HK-2 (cell line): ENCODE data around the gene DGKZ.
A peak's percentile ranks its signal among the peaks of the same experiment; 100 is the strongest.
"Not testable (repeated sequence)": the region's sequence is repeated elsewhere in the genome, so short reads cannot be mapped to it uniquely, and the experiment has no call there.

Source experiments
- DNase-seq: peaks from one replicate; pipeline ENCODE4 v3.0.0-alpha.2; 2018; ENCODE audit not compliant: unreplicated experiment

The DGKZ gene, protein sequence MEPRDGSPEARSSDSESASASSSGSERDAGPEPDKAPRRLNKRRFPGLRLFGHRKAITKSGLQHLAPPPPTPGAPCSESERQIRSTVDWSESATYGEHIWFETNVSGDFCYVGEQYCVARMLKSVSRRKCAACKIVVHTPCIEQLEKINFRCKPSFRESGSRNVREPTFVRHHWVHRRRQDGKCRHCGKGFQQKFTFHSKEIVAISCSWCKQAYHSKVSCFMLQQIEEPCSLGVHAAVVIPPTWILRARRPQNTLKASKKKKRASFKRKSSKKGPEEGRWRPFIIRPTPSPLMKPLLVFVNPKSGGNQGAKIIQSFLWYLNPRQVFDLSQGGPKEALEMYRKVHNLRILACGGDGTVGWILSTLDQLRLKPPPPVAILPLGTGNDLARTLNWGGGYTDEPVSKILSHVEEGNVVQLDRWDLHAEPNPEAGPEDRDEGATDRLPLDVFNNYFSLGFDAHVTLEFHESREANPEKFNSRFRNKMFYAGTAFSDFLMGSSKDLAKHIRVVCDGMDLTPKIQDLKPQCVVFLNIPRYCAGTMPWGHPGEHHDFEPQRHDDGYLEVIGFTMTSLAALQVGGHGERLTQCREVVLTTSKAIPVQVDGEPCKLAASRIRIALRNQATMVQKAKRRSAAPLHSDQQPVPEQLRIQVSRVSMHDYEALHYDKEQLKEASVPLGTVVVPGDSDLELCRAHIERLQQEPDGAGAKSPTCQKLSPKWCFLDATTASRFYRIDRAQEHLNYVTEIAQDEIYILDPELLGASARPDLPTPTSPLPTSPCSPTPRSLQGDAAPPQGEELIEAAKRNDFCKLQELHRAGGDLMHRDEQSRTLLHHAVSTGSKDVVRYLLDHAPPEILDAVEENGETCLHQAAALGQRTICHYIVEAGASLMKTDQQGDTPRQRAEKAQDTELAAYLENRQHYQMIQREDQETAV

DNA sequence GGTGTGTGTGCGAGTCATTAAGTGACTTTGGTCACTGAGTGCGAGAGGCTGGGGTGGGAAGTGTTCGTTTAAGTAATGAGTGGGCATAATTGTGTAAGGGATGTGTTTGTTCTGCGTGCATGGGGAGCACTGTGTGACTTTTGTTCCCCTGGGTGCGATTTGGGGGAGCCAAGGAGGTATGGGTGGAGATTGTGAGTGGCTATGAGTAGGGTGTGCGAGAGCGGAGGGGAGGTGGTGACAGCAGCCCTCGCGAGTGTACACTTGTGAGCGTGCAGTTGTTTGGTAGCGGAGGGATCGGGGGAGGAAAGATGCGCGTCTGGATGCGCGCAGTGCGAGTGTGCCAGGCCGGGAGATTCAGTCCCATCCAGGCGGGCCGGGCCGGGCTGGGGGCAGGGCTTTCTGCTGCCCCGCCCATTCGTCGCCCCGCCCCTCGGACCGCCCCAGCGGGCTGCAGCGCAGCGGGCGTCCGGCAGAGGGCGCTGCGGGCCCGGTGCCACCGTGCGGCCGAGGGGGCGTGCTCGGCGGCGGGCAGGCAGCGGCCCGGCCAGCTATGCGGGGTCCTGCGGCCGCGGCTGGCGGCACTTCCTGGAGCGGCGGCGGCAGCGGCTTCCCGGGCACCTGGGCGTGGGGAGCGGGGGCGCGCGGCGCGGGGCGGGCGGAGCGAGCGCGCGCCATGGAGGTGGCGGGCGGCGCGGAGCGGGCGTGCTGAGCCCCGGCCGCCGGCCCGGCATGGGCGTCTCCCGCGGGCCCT, at the start of gene DGKZ:
Gene DGKZ, plus strand, starts transcription at position 578 of the 751 bp plus-strand sequence. CDS start 197 bp downstream, outside the sequence.
- DNase-seq: peak; percentile 84

DNA sequence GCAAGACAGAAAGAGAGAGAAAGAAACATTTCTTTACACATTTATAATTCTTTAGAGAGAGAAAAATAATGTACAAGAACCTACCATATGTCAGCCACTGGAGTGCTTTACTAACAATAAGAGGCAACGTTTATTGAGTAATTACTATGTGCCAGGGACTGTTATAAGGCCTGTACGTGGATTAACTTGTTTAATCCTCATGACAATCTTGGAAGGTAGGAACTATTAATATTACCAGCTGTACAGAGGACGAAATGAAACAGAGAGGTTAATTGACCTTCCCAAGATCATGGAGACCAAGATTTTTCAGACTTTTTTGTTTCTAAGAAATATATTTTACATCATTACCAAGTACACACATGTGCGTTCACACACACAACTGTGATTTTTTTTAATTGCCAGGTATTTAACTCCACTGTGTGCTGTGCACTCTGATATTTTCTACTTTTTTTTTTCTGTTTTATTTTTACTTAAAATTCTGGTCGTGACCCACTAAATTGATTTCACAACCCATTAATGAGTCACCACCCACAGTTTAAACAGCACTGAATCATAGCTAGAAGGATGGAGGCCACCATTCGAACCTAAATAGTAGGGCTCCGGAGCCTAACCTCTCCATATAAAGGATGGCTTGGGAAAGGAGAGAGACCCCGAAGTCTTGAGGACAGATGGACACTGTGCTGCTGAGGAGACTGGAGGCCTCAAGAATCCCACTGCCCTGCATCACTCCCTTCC, 48.4 kb upstream of the DGKZ start:
- DNase-seq: no peak

DNA sequence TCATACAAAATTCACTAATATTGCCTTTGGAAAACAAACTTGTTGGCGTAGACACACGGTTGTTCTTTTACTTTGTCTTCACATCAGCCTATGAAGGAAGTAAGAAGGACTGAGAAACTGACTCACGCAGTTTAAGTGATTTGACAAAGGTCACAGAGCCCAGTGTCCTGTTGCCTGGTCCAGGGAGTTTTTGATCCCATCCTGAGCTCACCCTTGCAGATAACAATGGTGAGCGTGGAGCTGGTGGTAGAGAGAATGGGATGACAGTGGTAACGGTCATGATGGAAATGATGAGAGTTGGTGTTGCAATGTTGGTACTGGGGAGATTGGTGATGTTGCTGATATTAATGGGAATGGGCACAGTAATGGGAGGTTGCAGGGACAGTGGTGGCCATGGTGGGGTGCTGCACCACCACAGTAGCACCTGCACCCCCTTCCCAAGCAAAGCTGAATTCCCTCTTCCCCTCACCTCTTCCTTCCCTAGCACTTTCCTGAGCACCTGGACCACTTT, 47.8 kb upstream of the DGKZ start:
- DNase-seq: no peak

DNA sequence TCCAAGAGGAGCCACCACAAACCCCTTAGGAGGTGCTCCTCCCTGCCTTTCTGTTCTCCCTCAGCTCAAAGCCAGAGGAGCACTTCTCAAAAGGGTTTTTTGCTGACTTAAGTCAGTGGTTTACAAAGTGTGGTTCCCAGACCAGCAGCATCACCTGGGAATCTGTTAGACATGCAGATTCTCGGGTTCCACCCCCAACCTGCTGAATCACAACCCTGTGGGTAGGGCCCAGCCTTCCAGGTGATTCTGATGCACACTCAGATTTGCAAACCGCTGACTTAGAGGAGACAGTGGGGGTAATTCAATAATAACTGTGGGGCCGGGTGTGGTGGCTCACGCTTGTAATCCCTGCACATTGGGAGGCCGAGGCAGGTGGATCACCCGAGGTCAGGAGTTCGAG, 47.0 kb upstream of the DGKZ start:
- no peak for DNase-seq

DNA sequence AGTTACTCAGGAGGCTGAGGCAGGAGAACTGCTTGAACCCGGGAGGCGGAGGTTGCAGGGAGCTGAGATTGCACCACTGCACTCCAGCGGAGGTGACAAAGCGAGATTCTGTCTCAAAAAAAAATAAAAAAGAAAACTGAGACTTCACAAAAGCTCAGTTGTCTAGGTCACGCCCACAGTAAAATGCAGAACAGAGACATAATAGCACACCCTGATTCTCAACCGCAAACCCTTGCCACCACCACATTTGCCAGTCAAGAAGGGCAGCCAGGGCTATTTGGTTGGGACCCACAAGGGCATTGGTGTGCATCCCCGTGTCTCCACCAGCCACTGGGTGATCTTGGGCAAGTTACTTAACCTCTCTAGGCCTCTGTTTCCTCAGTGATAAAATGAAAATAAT, 44.4 kb upstream of the DGKZ start:
- DNase-seq: no peak

DNA sequence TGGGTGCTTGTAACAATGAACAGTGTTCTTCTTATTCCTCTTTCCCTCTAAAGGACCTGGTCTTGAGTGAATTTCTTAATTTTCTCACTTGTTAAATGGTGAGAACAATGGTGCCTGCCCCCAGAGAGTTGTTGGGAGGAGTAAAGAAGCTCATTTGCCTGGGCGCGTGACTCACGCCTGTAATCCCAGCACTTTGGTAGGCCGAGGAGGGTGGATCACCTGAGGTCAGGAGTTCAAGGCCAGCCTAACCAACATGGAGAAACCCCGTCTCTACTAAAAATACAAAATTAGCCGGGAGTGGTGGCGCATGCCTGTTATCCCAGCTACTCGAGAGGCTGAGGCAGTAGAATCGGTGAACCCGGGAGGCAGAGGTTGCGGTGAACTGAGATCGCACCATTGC, 43.2 kb upstream of the DGKZ start:
- not testable (repeated sequence) for DNase-seq

DNA sequence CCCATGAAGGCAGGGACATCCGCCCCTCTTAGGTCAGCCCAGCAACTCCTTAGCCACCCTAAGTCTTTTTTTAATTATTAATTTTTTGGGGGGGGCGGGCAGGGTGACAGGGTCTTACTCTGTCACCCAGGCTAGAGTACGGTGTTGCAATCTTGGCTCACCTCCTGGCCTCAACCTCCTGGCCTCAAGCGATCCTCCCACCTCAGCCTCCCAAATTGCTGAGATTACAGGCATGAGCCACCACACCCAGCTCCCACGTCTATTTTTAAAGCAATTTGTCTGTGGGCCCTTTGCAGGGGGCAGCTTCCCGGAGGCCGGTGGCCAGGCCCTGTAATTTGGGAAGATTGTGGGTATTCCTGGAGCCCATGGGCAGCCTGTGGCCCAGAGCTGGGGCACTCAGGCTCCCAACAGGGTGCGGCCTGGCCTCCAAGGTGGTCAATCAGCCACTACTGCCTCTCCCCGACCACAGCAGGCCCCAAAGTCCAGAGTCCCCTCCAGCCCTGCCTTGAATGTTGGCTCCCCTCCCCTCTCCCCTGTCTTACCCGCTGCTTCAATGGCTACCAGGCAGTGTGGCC, 42.6 kb upstream of the DGKZ start:
- no peak for DNase-seq

DNA sequence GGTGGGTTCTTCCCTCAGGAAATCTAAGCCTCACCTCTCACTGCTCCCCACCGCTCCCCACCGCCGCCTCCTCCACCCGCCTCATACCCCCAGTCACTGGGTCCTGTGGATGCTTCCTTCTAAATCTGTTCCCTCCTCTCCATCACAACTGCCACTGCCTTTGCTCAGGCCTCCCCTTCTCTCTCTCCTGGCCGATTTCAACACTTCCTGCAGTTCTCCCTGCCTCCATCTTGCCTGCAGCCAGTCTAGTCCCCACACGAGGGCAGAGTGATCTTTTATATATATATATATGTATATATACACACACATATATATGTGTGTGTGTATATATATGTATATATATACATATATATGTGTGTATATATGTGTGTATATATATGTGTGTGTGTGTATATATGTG, 42.0 kb upstream of the DGKZ start:
- no peak for DNase-seq

DNA sequence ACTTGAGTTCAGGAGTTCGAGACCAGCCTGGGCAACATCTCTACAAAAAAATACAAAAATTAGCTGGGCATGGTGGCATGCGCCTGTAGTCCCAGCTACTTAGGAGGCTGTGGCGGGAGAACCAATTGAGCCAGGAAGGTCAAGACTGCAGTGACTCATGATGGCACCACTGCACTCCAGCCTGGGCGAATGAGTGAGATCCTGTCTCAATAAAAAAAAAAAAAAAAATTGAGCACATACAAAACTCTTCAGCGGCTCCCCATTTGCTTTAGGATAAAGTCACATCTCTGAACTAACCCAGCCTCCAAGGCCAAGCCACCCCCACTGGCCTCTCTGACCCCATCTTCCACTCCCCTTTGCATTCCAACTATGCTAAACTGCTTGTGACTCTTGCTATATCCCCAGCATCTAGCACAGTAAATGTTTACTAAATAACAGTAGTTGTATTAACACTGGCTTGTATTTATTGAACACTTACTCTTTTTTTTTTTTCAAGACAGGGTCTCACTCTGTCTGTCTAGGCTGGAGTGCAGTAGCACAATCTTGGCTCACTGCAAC, 40.9 kb upstream of the DGKZ start:
- DNase-seq: no peak

DNA sequence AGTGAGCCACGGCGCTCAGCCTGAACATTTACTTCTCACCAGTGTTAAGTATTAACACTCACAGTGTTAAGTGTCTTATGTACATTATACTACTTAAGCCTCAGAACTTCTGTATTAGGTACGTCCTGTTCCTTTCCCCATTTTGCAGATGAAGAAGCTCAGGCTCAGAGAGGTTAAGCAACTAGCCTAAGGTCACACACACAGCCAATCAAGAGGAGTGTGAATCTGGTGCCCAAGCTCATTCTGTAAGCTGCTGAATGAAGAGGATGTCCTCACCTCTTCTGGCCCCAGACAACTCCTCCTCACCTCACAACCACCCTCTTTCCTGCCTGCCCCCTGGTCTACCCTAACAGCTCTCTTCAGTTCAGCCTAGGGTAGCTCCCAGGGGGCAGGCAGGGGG, 39.9 kb upstream of the DGKZ start:
- no peak for DNase-seq

DNA sequence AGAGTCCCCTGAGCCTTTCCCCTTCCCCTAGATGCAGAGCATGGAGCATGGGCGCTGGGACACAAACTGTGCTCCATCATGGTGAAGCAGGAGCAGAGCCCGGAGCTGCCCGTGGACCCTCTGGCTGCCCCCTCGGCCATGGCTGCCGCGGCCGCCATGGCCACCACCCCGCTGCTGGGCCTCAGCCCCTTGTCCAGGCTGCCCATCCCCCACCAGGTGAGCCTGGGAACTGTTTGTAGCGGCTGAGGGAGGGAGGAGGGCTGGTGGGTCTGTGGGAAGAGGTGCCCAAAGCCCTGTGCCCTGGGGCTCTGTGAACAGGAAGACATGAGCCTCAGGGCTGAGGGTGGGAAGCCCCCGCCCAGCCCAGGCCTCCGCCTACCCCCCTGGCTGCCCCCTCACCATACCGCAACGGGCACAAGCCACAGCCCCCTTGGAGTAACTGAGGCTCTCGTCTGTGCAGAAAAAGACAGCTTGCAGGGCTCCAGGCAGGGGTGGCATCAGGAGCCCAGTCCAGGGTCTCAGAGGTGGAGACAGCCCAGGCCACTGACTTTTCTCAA, 39.4 kb upstream of the DGKZ start:
- no peak for DNase-seq

DNA sequence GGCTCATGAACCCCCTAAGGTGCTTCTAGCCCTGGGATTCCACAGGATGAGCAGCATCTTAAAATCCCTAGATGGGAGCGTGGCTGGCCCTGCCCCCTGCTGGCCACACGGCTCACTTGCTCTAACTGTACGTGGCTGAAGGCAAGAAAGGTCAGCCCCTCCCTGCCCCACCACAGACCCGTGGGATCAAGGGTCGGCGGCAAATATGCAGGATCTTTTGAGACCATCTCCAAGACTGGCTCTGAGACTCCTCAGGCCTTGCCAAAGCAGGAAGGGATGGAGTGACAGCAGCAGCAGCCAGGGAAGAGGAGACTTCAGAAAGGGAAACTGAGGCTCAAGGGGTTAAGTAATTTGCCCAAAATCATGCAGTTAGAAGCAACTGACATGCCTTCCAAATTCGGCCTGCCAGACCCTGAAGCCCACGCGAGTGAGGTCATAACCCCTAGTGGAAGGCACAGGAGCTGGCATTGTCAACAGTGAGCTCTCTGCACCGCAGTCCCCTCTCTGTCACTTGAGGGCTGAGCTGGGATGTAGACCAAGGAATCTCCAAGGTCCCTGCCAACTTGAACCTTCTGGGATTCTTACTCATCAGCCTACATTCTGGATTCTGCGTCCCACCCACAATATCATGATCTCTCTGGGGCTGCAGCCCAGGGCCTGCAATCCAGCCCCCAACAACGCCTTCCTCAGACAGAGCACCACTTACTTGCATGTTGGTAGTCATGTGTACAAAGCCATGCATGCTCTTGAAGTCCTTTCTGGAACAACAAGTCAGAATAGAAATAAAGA, 38.4 kb upstream of the DGKZ start:
- peak; percentile 61 for DNase-seq

DNA sequence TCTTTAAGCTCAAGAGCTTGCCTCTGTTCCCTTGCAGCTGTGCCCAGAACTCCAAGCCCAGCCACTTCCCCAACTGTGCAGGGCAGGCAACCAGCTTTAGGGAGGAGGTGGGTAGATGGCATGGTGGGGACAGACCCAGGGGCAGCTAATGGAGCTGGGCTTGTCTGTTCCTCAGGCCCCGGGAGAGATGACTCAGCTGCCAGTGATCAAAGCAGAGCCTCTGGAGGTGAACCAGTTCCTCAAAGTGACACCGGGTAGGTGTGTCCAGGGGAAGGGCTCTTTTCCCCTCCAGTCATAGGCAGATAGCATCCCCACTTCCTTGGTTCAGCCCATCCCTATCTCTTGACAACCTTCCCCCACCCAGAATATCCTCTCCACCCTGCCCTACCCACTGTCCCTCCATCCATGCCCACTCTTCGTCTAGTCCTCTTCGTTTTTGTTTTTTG, 37.4 kb upstream of the DGKZ start:
- no peak for DNase-seq

DNA sequence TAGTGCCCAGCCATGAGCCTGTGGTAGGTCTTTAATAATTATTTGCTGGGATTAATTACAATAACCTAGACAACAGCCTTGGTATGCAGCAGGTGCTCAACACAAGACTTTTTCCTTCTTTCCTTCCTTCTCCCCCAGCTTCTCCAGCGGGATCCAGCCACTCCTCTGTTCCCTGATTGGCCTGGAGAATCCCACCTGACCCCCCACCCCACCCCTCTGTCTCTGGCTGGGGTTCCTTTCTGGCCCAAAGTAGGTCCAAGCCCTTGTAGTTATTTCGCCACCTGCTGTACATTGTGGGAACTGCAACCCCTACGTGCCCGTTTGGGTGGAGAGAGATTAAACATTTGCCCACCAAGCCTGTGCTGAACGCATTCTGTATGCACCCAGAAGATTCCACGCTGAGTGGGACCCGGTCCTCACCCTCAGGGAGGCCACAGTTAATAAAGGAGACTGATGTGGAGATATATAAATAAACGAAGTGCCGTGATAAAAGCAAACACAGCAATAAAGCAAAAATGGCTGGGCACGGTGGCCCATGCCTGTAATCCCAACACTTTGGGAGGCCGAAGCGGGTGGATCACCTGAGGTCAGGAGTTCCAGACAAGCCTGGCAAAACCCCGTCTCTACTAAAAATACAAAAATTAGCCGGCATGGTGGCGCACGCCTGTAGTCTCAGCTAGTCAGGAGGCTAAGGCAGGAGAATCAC, 32.1 kb upstream of the DGKZ start:
- peak; percentile 70 for DNase-seq

DNA sequence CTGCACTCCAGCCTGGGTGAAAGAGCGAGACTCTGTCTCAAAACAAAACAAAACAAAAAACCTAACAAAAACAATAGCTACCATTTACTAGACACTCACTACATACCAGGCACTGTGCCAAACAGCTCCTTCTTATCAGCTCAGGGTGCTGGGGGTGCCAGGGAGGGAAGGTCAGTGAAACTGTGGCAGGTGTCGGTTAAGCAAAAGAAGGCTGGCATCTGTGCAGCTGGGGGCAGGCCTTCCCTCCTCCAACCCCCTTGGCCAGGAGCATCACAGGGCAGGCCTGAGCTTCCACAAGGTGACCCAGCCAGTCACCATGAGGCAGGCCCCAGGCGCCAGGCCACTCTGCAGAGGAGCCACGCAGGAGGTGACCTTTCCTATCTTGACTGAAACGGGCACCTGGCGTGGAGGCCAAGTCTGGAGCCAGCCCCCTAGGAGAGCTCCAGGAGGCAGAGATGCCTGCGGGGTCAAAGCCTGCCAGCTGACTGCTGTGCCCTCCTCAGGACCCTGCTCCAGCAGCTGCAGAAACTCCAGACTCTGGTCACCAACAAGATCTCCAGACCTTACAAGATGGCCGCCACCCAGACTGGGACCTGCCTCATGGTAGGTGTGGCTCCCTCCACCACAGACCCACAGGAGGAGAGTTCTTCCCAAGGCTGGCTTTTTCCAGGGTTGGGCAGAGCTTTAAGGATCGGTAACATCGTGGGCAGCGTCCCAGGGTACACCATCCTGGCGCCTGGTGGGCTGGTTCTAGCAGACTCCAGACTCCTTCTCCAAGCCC, 31.3 kb upstream of the DGKZ start:
- no peak for DNase-seq

DNA sequence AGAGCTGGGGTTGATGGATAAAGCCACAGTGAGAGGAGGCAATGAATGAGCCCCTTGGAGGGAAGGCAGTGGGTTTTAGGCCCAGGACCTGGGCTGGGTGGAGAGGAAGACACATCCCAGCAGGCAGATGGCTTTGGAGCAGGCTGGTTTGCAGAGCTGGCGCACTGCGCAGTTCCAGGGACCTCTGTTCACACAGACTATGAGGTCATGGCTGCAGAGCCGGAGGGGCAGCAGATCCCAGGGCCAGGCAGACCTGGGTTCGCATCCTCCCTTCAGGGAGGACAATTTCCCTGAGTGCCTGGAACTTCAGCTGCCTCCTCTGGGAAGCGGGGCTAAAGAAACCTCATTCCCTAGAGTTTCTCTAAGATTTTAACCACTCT, 28.2 kb upstream of the DGKZ start:
- no peak for DNase-seq

DNA sequence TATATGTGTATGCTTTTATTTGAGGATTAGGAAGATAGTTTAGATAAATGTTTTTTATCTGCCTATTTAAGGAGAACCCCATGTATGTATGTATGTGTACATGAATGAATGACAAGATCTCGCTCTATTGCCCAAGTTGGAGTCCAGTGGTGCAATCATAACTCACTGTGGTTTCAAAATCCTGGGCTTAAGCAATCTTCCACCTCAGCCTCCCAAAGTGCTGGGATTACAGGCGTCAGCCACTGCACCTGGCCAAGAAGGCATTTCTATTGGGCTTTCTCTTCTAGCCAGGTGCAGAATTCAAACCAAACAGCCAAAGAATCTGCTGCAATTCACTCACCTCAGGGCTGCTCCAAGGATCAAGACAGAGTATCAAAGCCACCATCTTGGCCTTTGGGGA, 25.5 kb upstream of the DGKZ start:
- no peak for DNase-seq

DNA sequence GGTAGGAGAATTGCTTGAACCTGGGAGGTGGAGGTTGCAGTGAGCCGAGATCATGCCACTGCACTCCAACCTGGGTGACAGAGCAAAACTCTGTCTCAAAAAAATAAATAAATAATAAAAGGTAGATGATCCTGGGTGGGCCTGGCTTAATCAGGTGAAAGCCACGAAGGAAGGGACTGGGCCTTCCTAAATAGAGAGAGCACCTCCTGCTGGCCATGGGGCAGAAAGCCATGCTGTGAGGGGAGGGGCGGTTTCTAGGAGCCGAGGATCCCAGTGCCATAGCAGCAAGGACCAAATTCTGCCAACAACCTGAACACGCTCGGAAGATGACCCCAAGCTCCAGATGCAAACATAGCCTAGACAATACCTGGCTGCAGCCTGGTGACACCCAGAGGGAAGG, 24.5 kb upstream of the DGKZ start:
- DNase-seq: no peak
